GM12891 (cell line): ENCODE measurements around the gene OR12D1.

Experiments
- DNase-seq: peaks from one replicate; pipeline ENCODE4 v3.0.0; 2011; ENCODE audit warnings: low spot score; ENCODE audit not compliant: insufficient read length
- FAIRE-seq: peaks from 2 replicates; lab custom pipeline; 2011; peaks lifted over from hg19 to GRCh38; lab: Jason Lieb, UNC
- PAX5 ChIP-seq: IDR thresholded peaks from 2 replicates; pipeline ENCODE4 v1.6.1; 2011; ENCODE audit warnings: low read length, moderate library complexity, mild to moderate bottlenecking; ENCODE audit not compliant: insufficient read depth, severe bottlenecking
- POLR2A ChIP-seq: IDR thresholded peaks from 2 replicates; pipeline ENCODE4 v1.6.1; 2011; ENCODE audit warnings: low read depth, low read length, control low read depth
- POLR2AphosphoS5 ChIP-seq: IDR thresholded peaks from 2 replicates; pipeline ENCODE4 v1.6.1; 2011; ENCODE audit warnings: low read depth, low read length, control low read depth
- POU2F2 ChIP-seq: IDR thresholded peaks from 2 replicates; pipeline ENCODE4 v1.6.1; 2011; ENCODE audit warnings: low read depth, mild to moderate bottlenecking, control low read depth, low read length, moderate library complexity
- SPI1 ChIP-seq: IDR thresholded peaks from 2 replicates; pipeline ENCODE4 v1.6.1; 2011; ENCODE audit warnings: low read depth, low read length, control low read depth
- TAF1 ChIP-seq: IDR thresholded peaks from 2 replicates; pipeline ENCODE4 v1.6.1; 2011; ENCODE audit warnings: low read depth, low read length, control low read depth

OR12D1 gene

DNA sequence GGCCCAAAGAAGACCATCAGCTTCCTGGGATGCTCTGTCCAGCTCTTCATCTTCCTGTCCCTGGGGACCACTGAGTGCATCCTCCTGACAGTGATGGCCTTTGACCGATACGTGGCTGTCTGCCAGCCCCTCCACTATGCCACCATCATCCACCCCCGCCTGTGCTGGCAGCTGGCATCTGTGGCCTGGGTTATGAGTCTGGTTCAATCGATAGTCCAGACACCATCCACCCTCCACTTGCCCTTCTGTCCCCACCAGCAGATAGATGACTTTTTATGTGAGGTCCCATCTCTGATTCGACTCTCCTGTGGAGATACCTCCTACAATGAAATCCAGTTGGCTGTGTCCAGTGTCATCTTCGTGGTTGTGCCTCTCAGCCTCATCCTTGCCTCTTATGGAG is 47.3 kb downstream of the OR12D1 start:
- DNase-seq (no peak), FAIRE-seq (no peak)
- TF ChIP-seq POLR2A, result no peak
- TF ChIP-seq PAX5, result no peak
- TF ChIP-seq POU2F2, result no peak

DNA sequence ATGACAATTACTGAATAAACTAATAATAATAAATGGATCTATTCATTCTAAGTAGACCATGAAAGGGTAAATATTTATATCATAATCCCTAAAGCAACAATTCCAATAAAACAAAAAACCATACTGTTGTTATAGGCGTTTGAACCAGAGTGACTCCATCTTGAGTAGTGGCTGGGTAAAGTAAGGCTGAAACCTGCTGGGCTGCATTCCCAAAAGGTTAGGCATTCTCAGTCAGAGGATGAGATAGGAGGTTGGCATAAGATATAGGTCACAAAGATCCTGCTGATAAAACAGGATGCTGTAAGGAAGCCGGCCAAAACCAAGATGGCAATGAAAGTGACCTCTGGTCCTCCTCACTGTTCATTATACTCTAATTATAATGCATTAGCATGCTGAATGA is 50.6 kb downstream of the OR12D1 start:
- FAIRE-seq (no peak), DNase-seq (no peak)
- TF ChIP-seq TAF1, result no peak
- TF ChIP-seq POLR2AphosphoS5, result no peak
- TF ChIP-seq PAX5, result no peak
- no peak for TF ChIP-seq POLR2A
- no peak for TF ChIP-seq SPI1
- no peak for TF ChIP-seq POU2F2

DNA sequence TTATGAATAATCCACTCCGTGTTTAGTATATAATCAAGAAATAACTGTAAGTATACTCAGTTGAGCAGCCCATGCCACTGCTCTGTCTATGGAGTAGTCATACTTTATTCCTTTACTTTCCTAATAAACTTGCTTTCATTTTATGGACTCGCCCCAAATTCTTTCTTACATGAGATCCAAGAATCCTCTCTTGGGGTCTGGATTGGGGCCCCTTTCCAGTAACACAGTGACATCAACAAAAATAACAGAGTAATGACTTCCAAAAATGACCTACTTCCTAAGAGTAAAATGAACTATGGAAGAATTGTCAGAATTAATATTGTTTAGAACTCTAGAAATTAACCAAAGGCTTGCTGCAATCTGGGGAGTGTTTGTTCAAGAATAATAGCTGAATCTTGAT is 51.1 kb downstream of the OR12D1 start:
- TF ChIP-seq SPI1 (no peak), POLR2AphosphoS5 (no peak)
- FAIRE-seq (no peak), DNase-seq (no peak)

DNA sequence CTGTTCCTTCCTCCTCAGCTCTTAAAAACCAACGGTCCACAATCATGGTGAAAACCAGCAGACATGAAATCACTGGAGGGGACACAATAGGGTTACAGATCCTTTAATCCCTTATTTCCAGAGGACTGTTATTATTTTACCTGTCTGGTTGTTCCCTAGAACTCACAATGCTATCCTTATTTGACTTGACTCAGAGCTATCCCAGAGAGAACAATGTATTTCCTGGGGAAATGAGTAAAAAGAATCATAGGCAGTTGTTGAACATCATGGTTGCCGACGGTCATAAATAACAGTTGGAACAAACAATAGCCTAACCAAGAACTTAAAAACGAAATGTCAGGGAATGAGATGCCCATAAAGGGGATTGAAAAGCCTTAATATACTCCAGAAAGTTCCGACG is 51.5 kb downstream of the OR12D1 start:
- FAIRE-seq (no peak), DNase-seq (no peak)
- TF ChIP-seq POLR2AphosphoS5 (no peak), PAX5 (no peak), POLR2A (no peak), TAF1 (no peak), POU2F2 (no peak), SPI1 (no peak)
